ENCODE measurements around the gene SLC8A1.

The SLC8A1 gene

GRCh38 chr2:40159333-40159732, 292.6 kb downstream of the SLC8A1 start:
- DNase-seq (ENCODE audit: low spot score): no peak
- H3K27ac ChIP-seq: no peak overlapping the region
- H3K4me3 ChIP-seq: no peak overlapping the region
- no peak for TF ChIP-seq CTCF (IDR thresholded peaks at IDR 0.05)

DNA sequence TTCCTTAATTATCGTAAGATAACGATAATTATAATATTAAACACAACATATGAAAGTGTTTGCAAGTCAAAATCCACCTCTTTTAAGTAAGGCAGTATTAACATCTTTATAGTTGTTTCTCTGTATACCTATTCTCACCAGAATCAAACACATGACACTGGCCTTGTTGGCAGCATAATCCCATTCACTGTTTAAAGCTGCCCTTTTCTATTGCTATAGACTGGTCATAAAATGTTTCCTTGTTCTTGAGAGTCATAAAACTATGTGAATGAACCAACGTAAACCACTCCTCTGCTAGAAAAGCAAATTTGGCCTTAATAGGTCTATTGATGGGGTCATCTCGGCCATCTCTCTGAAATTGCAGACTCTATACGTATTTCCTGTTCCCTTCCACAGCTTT, 293.1 kb downstream of the SLC8A1 start:
- no peak for DNase-seq (ENCODE audit: low spot score)
- TF ChIP-seq CTCF (IDR thresholded peaks at IDR 0.05): no peak
- H3K4me3 ChIP-seq: no peak overlapping the region
- no peak overlapping the region for H3K27ac ChIP-seq

DNA sequence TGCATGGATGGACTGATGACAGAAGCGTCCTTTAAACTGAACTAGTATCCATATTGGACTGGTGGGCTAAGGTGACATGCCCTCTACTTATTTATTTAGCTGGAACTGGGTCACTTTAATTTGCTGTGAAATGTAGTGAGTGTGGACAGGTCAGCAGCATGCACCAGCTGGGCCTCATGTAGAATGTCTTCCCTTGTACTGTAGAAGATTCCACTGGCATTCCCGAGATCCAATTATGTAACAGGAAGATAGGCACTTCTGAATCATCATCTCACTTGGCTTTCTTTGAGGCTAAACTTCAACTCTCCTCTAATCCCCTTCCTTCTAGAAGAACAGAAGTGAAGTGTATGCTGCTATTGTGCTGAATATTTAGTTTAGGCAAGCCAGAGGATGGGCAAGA, 296.2 kb downstream of the SLC8A1 start:
- no peak for DNase-seq (ENCODE audit: low spot score)
- TF ChIP-seq CTCF (IDR thresholded peaks at IDR 0.05): no peak
- Histone ChIP-seq H3K27ac (no peak overlapping the region), H3K4me3 (no peak overlapping the region)

- no peak for TF ChIP-seq CTCF (IDR thresholded peaks at IDR 0.05)
- Histone ChIP-seq H3K27ac (no peak overlapping the region), H3K4me3 (no peak overlapping the region)
- no peak for DNase-seq (ENCODE audit: low spot score)
Measured at GRCh38 chr2:40150266-40150665, 301.6 kb downstream of the SLC8A1 start.

DNA sequence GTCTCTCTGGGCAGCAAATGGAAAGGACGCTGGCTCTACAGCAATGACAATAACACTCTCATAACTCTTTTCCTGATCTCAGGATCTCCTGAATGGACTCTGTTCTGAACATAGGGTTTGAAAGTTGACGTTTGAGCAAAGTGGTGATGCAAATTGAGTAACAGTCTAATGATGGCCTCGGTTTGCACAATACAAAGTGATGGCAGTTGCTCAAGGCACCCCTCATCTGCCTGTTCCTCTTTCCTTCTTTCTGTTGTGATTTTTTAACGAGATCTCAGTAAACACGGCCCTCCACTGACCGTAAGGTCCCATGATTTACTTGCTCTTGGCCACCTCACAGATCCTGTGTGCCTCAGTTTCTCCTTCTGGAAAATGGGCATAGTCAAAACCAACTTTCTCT, 303.6 kb downstream of the SLC8A1 start:
- TF ChIP-seq CTCF (IDR thresholded peaks at IDR 0.05): no peak
- no peak overlapping the region for H3K4me3 ChIP-seq
- no peak overlapping the region for H3K27ac ChIP-seq
- DNase-seq (ENCODE audit: low spot score): no peak

DNA sequence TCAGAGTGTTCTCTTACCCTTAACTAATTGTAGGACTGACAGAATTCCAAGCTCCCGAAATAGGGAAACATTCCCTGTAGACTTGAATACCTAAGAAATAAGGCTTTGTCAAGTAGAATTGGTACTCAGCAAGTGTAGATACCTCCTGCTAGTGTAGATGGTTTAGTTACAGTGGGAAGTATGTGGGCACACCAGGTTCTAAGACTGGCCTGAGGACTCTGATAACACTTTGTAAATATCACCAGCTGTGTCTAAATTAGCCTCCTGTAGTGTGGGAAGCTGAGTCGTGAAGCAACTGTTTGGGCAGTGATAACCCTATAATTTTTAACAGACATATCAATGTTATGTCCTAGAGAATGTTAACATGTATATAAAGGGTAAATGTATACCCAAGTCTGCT, 304.5 kb downstream of the SLC8A1 start:
- Histone ChIP-seq H3K27ac (no peak overlapping the region), H3K4me3 (no peak overlapping the region)
- DNase-seq (ENCODE audit: low spot score): no peak
- no peak for TF ChIP-seq CTCF (IDR thresholded peaks at IDR 0.05)

- Histone ChIP-seq H3K27ac (no peak overlapping the region), H3K4me3 (no peak overlapping the region)
- TF ChIP-seq CTCF (IDR thresholded peaks at IDR 0.05): no peak
- no peak for DNase-seq (ENCODE audit: low spot score)
Measured at GRCh38 chr2:40144022-40144421, 307.9 kb downstream of the SLC8A1 start.

All from coronary artery (tissue), 2 donors.